HG03095 (cell line): ENCODE results near the gene ZFP36L2.

Experiments used
- ATAC-seq: cut with Tn5 transposase; IDR thresholded peaks from one replicate; pipeline ENCODE4 v1.9.1; 2021; ENCODE audit warnings: moderate library complexity; ENCODE audit not compliant: unreplicated experiment

The ZFP36L2 gene

DNA sequence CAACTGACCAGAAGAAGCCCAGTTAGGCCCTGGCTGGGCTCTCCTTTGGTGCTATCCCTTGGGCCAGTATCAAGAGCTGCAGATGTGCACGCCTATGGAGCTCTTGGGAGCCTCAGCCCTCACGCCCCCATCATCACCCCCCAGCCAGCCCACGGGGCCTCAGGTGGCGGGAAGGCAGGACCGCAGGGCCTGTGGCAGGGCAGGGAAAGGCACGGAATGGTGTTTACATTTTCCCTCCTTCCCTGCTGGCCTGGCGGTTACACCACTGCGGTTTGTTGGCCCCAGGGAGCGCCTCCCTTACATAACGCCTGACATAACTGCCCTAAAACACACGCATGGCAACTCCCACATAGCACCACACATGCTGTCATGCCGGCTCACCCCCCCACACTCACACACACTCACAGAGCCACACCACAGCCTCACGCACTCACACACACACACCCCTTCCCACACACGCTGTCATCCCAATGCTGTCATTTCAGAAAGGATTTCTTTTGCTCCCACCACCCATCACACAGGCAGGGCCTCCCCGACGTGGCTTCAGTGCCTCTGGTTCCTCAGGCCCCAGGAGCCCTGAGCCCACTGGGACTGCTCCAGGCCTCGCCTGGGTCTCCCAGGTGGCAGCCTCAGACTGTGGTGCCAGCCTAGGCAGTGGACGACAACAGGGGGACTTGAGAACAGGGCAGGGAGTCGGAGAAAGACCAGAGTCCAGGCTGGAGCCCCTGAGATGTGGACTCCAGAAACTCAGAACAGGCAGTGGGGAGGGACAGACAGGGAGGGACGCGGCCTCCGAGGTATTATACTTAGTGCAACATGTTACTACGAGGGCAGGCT, 15.7 kb downstream of the ZFP36L2 start:
- no peak for ATAC-seq

DNA sequence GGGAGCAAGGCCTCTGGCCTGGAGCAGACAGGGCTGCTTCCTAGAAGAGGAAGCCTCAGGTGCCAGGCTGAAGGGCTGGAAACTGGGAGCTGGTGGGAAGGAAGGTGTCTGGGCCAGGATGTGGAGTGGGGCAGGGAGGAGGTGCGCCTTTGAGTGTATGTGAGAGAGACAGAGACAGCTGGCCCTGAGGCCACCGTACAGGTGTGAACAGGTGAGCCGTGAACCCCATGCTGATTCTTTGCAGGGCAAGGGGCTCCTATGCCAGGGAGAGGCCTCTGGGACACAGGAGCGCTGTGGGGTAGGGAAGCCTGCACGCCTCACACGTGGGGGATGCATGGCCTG, 16.3 kb downstream of the ZFP36L2 start:
- ATAC-seq = no peak

DNA sequence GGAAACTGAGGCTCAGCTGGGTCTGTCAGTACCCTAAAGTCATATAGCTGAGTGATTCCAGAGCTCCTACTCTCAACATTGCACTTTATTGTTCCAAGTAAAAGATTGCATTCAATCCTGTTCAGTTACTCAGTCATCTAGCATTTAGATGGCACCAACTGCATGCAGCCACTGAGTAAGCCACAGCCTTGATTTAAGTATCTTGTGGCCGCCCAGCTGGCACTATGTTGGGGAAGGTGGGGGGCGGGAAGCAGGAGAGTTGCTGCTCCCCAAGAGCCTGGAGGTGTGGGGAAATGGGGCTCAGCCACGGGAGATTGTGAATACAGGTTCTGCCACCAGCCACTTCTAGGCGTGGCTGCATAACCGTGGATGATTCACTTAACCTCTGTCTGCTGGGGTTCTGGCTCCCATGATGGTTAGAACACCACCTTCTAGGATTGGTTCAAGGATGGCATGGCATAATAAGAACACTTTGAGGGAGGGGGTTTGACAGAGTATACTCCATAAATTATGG, 17.1 kb downstream of the ZFP36L2 start:
- ATAC-seq = no peak

DNA sequence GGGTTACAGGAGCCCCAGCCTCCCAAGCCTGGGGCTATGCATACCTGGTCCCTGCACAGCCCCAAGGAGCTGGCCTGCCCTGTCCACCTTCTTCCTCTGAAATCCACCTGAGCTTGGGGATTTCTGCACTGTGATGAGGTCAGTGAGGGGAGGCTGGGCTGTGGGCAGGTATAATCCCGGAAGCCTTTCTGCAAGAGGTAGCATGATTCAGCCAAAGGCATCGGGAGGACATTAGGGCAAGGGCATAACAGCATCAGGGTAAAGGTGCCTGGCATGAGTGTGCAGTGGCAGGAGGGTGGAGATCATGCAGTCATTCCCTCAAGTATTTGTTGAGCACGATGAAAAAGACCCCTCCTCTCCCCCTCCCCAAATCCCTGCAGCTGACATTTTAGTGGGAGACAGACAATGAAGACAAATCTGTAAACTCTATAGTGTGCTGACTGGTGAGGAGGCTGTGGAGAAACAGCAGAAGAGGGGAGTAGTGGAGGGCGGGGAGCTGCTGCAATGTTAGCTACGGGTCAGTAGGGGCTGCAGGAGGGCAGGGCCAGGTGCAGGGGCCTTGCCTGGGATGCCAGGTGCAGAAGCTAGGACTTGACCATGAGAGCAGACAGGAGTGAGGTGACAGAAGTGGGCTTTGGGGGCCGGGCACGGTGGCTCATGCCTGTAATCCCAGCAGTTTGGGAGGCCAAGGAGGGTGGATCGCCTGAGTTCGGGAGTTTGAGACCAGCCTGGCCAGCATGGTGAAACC, 18.7 kb downstream of the ZFP36L2 start:
- ATAC-seq = no peak

- no peak for ATAC-seq
Observed at GRCh38 chr2:43206602-43207001, 19.8 kb downstream of the ZFP36L2 start.

DNA sequence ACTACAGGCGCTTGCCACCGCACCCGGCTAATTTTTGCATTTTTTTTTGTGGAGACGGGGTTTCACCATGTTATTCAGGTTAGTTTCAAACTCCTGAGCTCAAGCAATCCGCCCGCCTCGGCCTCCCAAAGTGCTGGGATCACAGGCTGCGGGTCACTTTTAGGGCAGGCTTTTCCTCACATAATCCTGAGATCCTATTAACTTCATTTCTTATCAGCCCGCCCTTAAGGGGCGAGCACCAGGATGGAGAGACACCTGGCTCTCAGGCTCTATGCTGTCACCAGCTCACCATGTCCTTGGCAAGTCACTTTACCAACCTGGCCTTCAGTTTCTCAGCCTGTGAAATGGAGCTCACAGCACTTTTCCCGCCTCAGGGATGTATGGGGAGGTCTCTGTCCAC, 23.0 kb downstream of the ZFP36L2 start:
- no peak for ATAC-seq

GRCh38 chr2:43202289-43202688, 24.1 kb downstream of the ZFP36L2 start:
- no peak for ATAC-seq

- ATAC-seq = no peak
Observed at GRCh38 chr2:43201497-43201896, 24.9 kb downstream of the ZFP36L2 start.

DNA sequence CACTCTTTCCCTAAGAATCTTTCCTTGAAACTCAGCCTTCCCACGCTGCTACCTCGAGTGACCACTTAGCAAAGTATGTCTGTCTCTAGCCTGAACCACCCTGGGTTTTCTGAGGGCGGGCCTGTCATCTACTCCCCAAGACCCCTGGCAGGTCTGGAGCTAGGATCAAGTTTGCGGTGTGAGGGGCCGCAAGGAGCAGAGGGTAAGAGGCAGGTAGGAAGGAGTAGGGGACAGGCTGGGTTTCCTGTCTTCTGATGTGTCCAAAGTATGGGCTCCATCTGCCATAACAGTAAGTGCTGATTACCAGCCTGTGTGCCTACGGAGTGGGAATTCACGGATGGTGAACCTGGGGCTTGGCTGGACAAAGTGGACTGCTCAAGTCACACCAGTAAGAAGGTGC, 25.4 kb downstream of the ZFP36L2 start:
- ATAC-seq = no peak

GRCh38 chr2:43199492-43200488, 26.6 kb downstream of the ZFP36L2 start:
- no peak for ATAC-seq

- ATAC-seq = no peak
Observed at GRCh38 chr2:43198263-43198662, 28.1 kb downstream of the ZFP36L2 start.

- no peak for ATAC-seq
Observed at GRCh38 chr2:43197588-43197896, 28.9 kb downstream of the ZFP36L2 start.

- no peak for ATAC-seq
Observed at GRCh38 chr2:43196768-43197587, 29.4 kb downstream of the ZFP36L2 start.

DNA sequence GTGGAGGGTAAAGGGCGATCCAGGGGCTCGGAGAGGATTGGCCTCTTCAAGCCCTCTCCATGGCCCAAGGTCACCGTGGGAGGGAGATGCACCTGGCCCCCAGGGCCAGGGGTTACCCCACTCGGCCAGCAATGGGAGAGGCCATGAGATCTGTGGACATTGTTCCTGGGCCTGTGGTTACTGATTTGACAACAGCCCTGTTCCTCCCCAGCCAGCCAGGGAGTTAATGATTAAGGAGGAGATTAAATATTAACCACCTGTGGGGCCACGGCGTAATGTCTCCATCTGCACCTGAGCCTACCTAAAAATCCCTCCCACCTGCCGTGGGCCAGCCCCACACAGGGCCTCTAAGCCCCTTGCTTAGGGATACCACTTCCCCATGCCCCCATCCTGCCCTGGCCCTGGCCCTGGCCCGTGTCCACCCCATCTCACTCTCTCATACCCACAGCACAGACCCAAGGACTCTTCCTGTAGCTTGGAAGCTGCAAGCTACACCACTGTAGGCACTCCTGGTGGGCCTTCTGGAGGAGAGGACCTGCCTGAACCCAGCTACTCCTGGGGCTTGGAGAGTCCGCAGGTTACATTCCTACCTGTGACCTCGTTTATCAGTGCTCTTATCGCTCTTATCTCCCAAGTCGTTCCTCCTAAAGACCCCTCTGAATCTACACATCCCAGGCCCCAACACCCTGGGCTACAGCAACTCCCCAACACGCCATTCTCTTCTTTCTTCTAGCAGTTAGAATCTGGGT, 32.1 kb downstream of the ZFP36L2 start:
- peak; percentile 46 for ATAC-seq

- ATAC-seq = no peak
Observed at GRCh38 chr2:43193652-43194120, 32.7 kb downstream of the ZFP36L2 start.

- no peak for ATAC-seq
Observed at GRCh38 chr2:43192744-43193651, 33.4 kb downstream of the ZFP36L2 start.

DNA sequence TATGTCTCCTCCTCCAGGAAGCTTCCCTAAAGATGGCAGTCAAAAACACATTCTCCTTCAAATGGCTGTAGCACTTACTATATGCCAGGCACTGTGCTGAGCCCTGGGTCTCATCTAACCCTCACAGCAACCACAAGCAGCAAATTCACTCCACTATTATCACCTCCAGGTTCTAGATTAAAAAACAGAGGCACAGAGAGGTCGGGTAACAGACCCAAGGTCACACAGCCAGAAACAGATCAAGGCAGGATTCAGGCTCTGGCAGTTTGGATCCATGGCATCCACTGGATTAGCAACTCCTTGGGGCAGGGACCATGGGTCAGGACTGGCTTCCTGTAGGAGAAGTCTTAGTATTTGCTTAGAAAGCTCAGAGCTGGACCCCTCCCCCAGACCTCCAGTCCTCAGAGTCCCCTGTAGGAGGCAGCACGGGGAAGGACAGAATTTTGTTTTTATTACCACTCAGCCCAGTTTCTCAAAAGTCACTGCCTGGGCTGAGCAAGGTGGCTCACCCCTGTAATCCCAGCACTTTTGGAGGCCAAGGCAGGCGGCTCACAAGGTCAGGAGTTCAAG, 34.4 kb downstream of the ZFP36L2 start:
- no peak for ATAC-seq
